Pancreas (tissue), 10 donors: Measurements from ENCODE around the gene MACROD2. TPM values are rescaled to one million over a fixed set of nuclear protein-coding genes. Genes with fewer than 3 reads are reported as not detected.

Experiments
- ATAC-seq, 4 donors: fragments of 200-7000 bp; cut with Tn5 transposase; one replicate each; pipeline versions ENCODE4 v1.8.0 to v1.9.1; 2020; ENCODE audit warnings: mild to moderate bottlenecking in 4 of 4, moderate library complexity in 4 of 4
- DNase-seq, 6 donors: peaks; one replicate each; pipeline ENCODE4 v3.0.0-alpha.2; 2020
- FAIRE-seq: peaks from 2 replicates; lab custom pipeline; 2012; peaks lifted over from hg19 to GRCh38; lab: Jason Lieb, UNC
- H3K27ac ChIP-seq, 4 donors: fragments of 200-600 bp; sonication (generic); 1 replicate in 3 of 4; 2 replicates in 1 of 4; pipeline versions ENCODE4 v1.5.0 to v1.8.0; 2020
- H3K27me3 ChIP-seq, 4 donors: fragments of 200-600 bp; one replicate each; pipeline ENCODE4 v1.8.0; 2021
- H3K36me3 ChIP-seq, 3 donors: fragments of 200-600 bp; sonication (generic) in 1 of 3; one replicate each; pipeline versions ENCODE4 v1.5.0 to v1.8.0; 2020 to 2021
- H3K4me1 ChIP-seq, 3 donors: fragments of 200-600 bp; one replicate each; pipeline ENCODE4 v1.8.0; 2021
- H3K4me3 ChIP-seq, 4 donors: fragments of 200-600 bp; sonication (generic) in 2 of 4; one replicate each; pipeline versions ENCODE4 v1.5.0 to v1.8.0; 2020 to 2021
- H3K9me3 ChIP-seq, 4 donors: fragments of 200-600 bp; one replicate each; pipeline ENCODE4 v1.8.0; 2021
- CTCF ChIP-seq, 4 donors: fragments of 200-600 bp; sonication (generic) in 3 of 4; IDR thresholded peaks; one replicate each; pipeline versions ENCODE4 v1.5.0 to v1.8.0; 2021; ENCODE audit warnings: antibody characterized with exemption in 4 of 4
- WGBS, 2 donors: extraction: QIAGEN DNeasy Blood & Tissue Kit; methylation state at CpG; one replicate each; pipeline ENCODE4 v1.1.7; 2013; 5-methylcytosine and 5-hydroxymethylcytosine counted together
- intact Hi-C, 3 donors: fragments of 100-400 bp; cut with DNase I; formaldehyde crosslinking; loops; one replicate each; pipeline versions ENCODE4 v1.11.1 to v1.14.2; 2022
- polyA plus RNA-seq, 2 donors: library from polyadenylated mRNA; stranded (reverse); fragments of 200-250 nt; gene quantifications; one replicate each; pipeline ENCODE4 v1.2.3, GENCODE V29; 2013
- total RNA-seq, 6 donors: library from RNA; stranded (reverse); fragmentation: NEBNext Ultra II Directional in 4 of 6; extraction: Animal tissue kit (Norgen Biotek cat#: 25700) in 4 of 6; gene quantifications; one replicate each; pipeline versions ENCODE4 v1.2.1 to v1.2.4, GENCODE V29; 2021 to 2023
- donor health status: healthy with polysubstance abuse.
- donor health status: DM: no; HTN: no; CAD: no; lungs with moderate emphysema.
- donor health status: DM: no; HTN: no; CAD: no.
- donor health status: control.
- donor health status: control.
- donor health status: Bipolar disorder and iron deficiency.
- donor health status: DM: yes; HTN: yes; CAD: no.
- donor health status: DM: no; HTN: no; CAD: no.
- donor health status: DM: no; HTN: no; CAD: no.
- donor health status: DM: yes; HTN: yes; CAD: no.

MACROD2 gene
- total and polyA plus RNA-seq, 8 donors = 1.7 to 4.9 (median 2.7) TPM

DNA sequence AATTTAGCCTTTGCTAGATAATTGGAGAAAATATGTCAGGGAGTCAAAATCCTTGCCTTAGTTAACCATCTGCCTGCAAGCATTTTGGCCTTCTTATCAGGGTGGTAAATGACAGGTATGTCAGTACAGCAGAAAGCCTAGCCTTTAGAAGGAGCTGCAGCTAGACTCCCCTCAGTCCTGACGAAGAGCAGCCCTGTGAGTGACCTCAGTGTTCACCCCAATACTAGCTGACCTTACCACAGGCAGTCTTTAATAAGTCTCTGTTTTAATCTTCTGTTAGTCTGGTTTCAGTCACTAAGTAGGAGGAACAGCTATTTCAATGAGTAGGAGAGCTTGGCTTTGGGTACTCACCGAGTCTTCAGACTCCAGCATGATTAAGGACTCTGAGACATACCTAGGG is 682.1 kb downstream of the MACROD2 start:
- intact Hi-C loops = no loop called here

GRCh38 chr20:14685183-14685582 is 689.9 kb downstream of the MACROD2 start:
- H3K27me3 ChIP-seq = no peaks in the 10 kb centered on the region
- intact Hi-C loops = no loop called here
- 79 to 84% methylated on average over 3 of the region's 3 CpGs for WGBS, 2 donors

More for the DNA sequence above, 682.1 kb downstream of the MACROD2 start:
- no peak for ATAC-seq
- Histone ChIP-seq H3K36me3 (no peaks in the 10 kb centered on the region), H3K9me3 (no peaks in the 10 kb centered on the region), H3K27me3 (no peaks in the 10 kb centered on the region), H3K4me1 (no peaks in the 10 kb centered on the region), H3K27ac (no peak overlapping the region), H3K4me3 (no peak overlapping the region)
- no peak for FAIRE-seq
- 76 to 96% methylated on average over 2 of the region's 2 CpGs for WGBS, 2 donors
- no peak for DNase-seq
- no peak for TF ChIP-seq CTCF (IDR thresholded peaks at IDR 0.05)

GRCh38 chr20:14687313-14687712 is 692.0 kb downstream of the MACROD2 start:
- Histone ChIP-seq H3K4me3 (no peak overlapping the region), H3K27me3 (no peaks in the 10 kb centered on the region), H3K36me3 (no peaks in the 10 kb centered on the region), H3K9me3 (no peaks in the 10 kb centered on the region), H3K27ac (no peak overlapping the region), H3K4me1 (no peaks in the 10 kb centered on the region)
- no peak for FAIRE-seq
- DNase-seq = no peak
- intact Hi-C loops = no loop called here
- ATAC-seq = no peak
- 84 to 97% methylated on average over 2 of the region's 2 CpGs for WGBS, 2 donors
- no peak for TF ChIP-seq CTCF (IDR thresholded peaks at IDR 0.05)

More at GRCh38 chr20:14685183-14685582, 689.9 kb downstream of the MACROD2 start:
- FAIRE-seq (no peak), ATAC-seq (no peak), DNase-seq (no peak)
- Histone ChIP-seq H3K27ac (no peak overlapping the region), H3K36me3 (no peaks in the 10 kb centered on the region), H3K9me3 (no peaks in the 10 kb centered on the region), H3K4me3 (no peak overlapping the region), H3K4me1 (no peaks in the 10 kb centered on the region)
- no peak for TF ChIP-seq CTCF (IDR thresholded peaks at IDR 0.05)

DNA sequence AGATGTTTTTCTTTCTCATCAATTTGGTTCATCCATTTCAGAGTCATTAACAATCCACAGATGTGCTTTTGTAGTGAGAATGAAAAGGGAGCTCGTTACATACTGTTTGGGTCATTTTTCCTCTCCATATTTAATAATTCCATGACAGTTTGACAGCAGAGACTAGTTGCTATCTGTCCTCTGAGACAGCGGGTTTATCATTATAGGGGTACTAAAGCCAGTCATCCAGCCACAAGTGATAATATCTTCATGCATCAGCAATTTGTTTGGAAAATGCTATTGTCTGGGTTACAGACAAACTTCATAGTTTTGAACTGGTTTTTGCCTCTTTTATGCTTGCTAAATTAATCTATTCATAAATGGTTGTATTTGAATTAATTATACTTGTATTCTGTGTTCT is 692.7 kb downstream of the MACROD2 start:
- H3K9me3 ChIP-seq = no peaks in the 10 kb centered on the region
- 74 to 80% methylated on average over 2 of the region's 2 CpGs for WGBS, 2 donors
- H3K36me3 ChIP-seq = no peaks in the 10 kb centered on the region
- no peak for ATAC-seq
- FAIRE-seq = no peak
- DNase-seq = no peak
- no peaks in the 10 kb centered on the region for H3K4me1 ChIP-seq
- no peak for TF ChIP-seq CTCF (IDR thresholded peaks at IDR 0.05)
- H3K4me3 ChIP-seq = no peak overlapping the region
- intact Hi-C loops = no loop called here
- no peak overlapping the region for H3K27ac ChIP-seq
- no peaks in the 10 kb centered on the region for H3K27me3 ChIP-seq

DNA sequence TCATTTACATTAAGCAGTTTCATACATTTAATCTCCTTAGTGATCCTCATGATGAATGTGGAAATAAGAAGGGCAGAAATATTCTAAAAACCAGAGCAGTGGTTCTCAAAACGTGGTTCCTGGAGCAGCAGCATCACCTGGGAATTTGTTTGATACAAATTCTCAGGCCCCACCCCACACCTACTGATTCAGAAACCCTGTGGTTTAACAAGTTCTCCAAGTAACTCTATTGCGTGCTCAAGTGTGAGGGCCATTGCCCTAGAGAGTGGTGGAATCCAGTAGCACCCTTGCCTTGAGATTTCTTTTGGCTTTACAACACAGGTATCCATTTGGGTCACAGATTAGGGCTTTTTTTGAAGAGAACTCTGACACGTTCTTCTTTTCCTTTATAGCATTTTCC is 696.7 kb downstream of the MACROD2 start:
- Histone ChIP-seq H3K36me3 (no peaks in the 10 kb centered on the region), H3K27ac (no peak overlapping the region), H3K4me1 (no peaks in the 10 kb centered on the region), H3K27me3 (no peaks in the 10 kb centered on the region), H3K4me3 (no peak overlapping the region), H3K9me3 (no peaks in the 10 kb centered on the region)
- intact Hi-C loops = no loop called here
- WGBS, 2 donors = 82 to 91% methylated on average over 3 of the region's 3 CpGs
- ATAC-seq = no peak
- no peak for DNase-seq
- no peak for TF ChIP-seq CTCF (IDR thresholded peaks at IDR 0.05)
- no peak for FAIRE-seq
